Esophagus muscularis mucosa (tissue), 4 donors: Measurements from ENCODE around the gene UROC1.

Source experiments
- EP300 ChIP-seq: sonication (generic); formaldehyde crosslinking; IDR thresholded peaks from one replicate; pipeline ENCODE4 v1.6.1; 2017; ENCODE audit warnings: antibody characterized with exemption
- POLR2A ChIP-seq: fragments of 450-650 bp; IDR thresholded peaks from one replicate; pipeline ENCODE4 v1.6.1; 2017; ENCODE audit warnings: antibody characterized with exemption, moderate library complexity, mild to moderate bottlenecking, low read depth
- POLR2AphosphoS5 ChIP-seq, 2 donors: sonication (generic); formaldehyde crosslinking; IDR thresholded peaks; one replicate each; pipeline ENCODE4 v1.6.1; 2017; ENCODE audit warnings: antibody characterized with exemption in 2 of 2
- TF ChIP-seq, protein P1 (sequence below), 3 experiments: fragments of 200-600 bp in 2 of 3; fragments of 450-650 bp in 1 of 3; sonication (generic) in 2 of 3; IDR thresholded peaks; one replicate each; pipeline ENCODE4 v1.5.1; 2017 to 2019; ENCODE audit warnings: antibody characterized with exemption in 3 of 3, mild to moderate bottlenecking in 2 of 3, moderate library complexity in 1 of 3

DNA sequence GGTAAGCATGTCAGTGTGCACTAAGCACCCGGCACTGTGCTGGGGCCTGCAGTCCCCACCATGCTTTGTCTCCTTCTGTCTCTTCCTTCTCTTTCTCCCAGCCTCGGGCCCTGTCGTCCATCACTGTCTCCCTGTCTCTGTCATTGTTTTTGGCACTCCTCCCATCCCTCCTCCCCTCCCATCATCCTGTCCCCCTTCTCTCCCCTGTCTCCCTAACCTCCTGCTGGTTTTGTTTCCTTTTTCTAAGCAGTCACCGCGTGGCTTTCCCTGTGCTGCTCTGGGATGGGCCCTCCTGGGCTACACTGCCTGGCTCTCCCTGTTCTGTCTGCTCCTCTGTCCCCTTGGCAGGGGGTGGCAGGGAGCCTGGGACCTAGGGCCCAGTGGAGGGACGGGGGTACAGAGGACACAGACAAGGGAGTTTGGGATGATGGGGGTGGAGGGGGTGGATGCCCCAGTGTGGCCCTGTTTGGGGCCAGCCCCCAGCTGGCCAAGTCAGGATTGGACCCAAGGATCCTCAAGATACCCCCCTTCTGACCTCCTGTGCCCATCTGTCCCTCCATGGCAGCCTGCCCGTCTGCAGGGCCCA, 12.1 kb upstream of the UROC1 start:
- TF ChIP-seq POLR2A = no peak
- TF ChIP-seq, protein P1, sequence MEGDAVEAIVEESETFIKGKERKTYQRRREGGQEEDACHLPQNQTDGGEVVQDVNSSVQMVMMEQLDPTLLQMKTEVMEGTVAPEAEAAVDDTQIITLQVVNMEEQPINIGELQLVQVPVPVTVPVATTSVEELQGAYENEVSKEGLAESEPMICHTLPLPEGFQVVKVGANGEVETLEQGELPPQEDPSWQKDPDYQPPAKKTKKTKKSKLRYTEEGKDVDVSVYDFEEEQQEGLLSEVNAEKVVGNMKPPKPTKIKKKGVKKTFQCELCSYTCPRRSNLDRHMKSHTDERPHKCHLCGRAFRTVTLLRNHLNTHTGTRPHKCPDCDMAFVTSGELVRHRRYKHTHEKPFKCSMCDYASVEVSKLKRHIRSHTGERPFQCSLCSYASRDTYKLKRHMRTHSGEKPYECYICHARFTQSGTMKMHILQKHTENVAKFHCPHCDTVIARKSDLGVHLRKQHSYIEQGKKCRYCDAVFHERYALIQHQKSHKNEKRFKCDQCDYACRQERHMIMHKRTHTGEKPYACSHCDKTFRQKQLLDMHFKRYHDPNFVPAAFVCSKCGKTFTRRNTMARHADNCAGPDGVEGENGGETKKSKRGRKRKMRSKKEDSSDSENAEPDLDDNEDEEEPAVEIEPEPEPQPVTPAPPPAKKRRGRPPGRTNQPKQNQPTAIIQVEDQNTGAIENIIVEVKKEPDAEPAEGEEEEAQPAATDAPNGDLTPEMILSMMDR (IDR thresholded peaks at IDR 0.05) = no peak
- no peak for TF ChIP-seq POLR2AphosphoS5 (IDR thresholded peaks at IDR 0.05)
- no peak for TF ChIP-seq EP300
